NCI-H345 (cell line): Measurements from ENCODE around the gene CR1L.
"Not testable (repeated sequence)": the region's sequence is repeated elsewhere in the genome, so short reads cannot be mapped to it uniquely, and the experiment has no call there.

Source experiments
- DNase-seq: peaks from one replicate; lab custom pipeline; 2025; lab: John Stamatoyannopoulos, UW

Gene CR1L

GRCh38 chr1:207646171-207646570 is 1.2 kb downstream of the CR1L start:
- DNase-seq: no peak

GRCh38 chr1:207646944-207647579 is 2.1 kb downstream of the CR1L start:
- DNase-seq: no peak

GRCh38 chr1:207647671-207648333 is 2.9 kb downstream of the CR1L start:
- no peak for DNase-seq

GRCh38 chr1:207648334-207649209 is 3.6 kb downstream of the CR1L start:
- DNase-seq: no peak

GRCh38 chr1:207649210-207649753 is 4.3 kb downstream of the CR1L start:
- DNase-seq: peak; percentile 19

- no peak for DNase-seq
Observed at GRCh38 chr1:207649865-207650580, 5.1 kb downstream of the CR1L start.

GRCh38 chr1:207651583-207651982 is 6.7 kb downstream of the CR1L start:
- no peak for DNase-seq

- no peak for DNase-seq
Observed at GRCh38 chr1:207654320-207654719, 9.4 kb downstream of the CR1L start.

- DNase-seq: no peak
Observed at GRCh38 chr1:207658408-207658807, 13.5 kb downstream of the CR1L start.

- no peak for DNase-seq
Observed at GRCh38 chr1:207658904-207659485, 14.1 kb downstream of the CR1L start.

- DNase-seq: peak; percentile 70
Observed at GRCh38 chr1:207659545-207660153, 14.7 kb downstream of the CR1L start.

GRCh38 chr1:207661420-207661819 is 16.5 kb downstream of the CR1L start:
- not testable (repeated sequence) for DNase-seq

GRCh38 chr1:207666342-207666741 is 21.4 kb downstream of the CR1L start:
- DNase-seq: no peak

- DNase-seq: no peak
Observed at GRCh38 chr1:207669528-207670009, 24.6 kb downstream of the CR1L start.

GRCh38 chr1:207670192-207670591 is 25.3 kb downstream of the CR1L start:
- DNase-seq: no peak

GRCh38 chr1:207670997-207671396 is 26.1 kb downstream of the CR1L start:
- no peak for DNase-seq

GRCh38 chr1:207672522-207673130 is 27.7 kb downstream of the CR1L start:
- peak; percentile 58 for DNase-seq

- no peak for DNase-seq
Observed at GRCh38 chr1:207673399-207673798, 28.5 kb downstream of the CR1L start.

GRCh38 chr1:207676153-207676552 is 31.2 kb downstream of the CR1L start:
- no peak for DNase-seq

- DNase-seq: not testable (repeated sequence)
Observed at GRCh38 chr1:207680590-207681388, 35.9 kb downstream of the CR1L start.
